NOMO-1 treated with dmso at 0.1 percent for 144 hours (cell line): ENCODE data around the gene SNX30.

Source experiments
- DNase-seq: peaks from one replicate; lab custom pipeline; 2025; ENCODE audit not compliant: unreplicated experiment; lab: John Stamatoyannopoulos, UW

The SNX30 gene

GRCh38 chr9:112878752-112879151, 128.2 kb downstream of the SNX30 start:
- no peak for DNase-seq

DNA sequence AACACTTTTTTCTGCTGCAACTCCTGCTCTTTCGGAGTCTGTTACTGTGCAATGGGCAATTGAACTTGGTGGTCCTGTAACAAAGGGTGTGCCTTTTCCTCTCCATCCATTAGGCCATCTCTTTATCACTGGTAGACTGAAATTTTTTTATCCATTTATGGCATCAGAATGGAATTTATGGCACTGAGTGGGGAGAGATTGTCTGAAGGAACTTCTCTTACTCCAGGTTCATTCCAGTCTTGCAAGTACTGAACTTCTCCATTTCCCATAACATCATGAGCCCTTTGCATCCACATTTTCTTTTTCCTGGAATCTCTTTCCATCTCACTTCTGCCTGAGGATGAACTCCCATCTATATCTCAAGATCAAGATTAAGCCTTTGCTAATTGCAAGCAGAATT, 130.1 kb downstream of the SNX30 start:
- DNase-seq, result no peak

- no peak for DNase-seq
These were observed 130.8 kb downstream of the SNX30 start for GRCh38 chr9:112881331-112881730.

DNA sequence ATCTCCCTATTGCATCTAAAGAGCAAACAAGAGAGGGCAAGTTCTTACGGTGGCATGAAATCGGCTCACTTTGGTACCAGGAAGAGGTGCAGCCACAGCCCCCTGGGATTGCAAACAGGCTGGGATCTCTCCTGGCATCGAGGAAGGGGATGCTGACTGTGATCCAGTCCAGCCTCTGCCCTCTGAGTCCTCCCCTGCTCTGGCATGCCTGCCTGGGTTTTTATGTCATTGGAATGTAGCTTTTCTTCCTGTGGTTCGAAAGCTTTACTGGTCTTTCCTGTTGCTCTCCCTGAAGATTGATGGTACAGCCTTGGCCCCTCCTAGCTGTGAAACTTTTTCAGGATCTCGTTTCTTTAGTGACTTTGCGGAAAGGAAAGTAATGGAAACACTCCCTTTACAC, 133.5 kb downstream of the SNX30 start:
- no peak for DNase-seq

DNA sequence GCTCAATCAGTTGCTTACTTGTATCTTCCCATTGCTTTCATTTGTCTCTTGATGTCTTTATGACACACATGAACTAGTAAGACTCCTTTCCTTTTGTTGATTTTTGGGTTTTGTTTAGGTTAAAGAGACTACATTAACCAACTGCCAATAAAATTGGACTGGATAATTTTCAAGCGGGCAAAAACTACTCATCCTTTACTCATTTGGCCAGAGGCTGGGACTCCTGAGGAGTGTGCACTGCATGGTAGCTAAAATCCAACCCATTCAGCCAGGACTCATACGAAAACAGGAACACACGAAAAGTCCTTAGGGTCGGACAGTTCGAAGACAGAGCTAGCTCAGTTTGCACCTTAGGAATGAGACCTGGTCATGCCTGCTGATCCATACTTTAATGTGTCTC, 134.2 kb downstream of the SNX30 start:
- no peak for DNase-seq

- DNase-seq, result no peak
These were observed 134.8 kb downstream of the SNX30 start for GRCh38 chr9:112885324-112885723.

GRCh38 chr9:112886351-112886750, 135.8 kb downstream of the SNX30 start:
- DNase-seq, result no peak

GRCh38 chr9:112887381-112887780, 136.8 kb downstream of the SNX30 start:
- peak; percentile 85 for DNase-seq

DNA sequence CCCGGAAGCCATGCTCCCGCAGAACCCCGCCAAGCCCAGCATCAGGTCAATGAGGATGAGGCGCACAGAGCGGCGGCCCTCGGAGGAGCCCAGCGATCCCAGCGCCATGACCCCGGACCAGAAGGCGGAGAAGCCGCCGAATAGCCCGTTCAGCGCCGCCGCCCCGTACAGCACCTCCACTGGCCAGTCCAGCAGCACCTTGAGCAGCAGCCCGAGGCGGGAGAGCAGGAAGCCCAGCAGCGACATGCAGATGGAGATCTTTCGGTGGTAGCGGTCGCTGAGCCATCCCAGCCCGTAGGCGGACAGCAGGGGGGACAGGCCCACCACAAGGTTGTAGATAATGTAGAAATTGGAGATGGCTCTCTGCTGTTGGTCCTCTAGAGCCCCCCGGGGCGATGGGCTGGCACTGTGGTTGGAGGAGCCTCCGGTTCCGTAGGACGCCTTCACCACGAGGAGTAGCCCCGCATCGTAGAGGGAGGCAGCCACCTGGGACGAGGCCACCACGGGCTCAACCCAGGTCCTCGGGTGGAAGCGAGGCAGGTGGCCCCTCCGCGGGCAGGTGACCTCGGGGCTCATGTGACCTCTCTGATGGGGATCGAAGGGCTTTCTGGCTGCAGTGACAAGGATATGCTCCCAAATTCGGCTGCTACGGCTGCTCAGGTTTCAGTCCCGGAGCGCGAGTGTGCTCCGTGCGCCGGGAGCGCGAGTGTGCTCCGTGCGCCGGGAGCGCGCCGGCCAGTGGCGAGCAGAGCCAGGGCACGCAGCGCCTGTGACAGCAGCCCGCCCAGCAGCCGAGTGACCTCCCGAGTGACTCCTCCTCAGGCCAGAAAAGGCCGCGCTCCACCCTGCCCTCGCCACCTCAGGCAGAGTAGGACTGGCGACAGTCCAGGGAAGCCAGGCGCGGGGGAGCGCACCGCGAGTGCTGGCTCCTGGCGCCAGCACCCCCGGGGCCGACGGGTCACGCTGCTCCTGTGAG, 139.8 kb downstream of the SNX30 start, which contains the start of gene SLC46A2:
Gene SLC46A2, minus strand, starts transcription at position 771 of the 976 bp plus-strand sequence. Its CDS starts 195 bp downstream, at position 576.
- DNase-seq, result no peak

DNA sequence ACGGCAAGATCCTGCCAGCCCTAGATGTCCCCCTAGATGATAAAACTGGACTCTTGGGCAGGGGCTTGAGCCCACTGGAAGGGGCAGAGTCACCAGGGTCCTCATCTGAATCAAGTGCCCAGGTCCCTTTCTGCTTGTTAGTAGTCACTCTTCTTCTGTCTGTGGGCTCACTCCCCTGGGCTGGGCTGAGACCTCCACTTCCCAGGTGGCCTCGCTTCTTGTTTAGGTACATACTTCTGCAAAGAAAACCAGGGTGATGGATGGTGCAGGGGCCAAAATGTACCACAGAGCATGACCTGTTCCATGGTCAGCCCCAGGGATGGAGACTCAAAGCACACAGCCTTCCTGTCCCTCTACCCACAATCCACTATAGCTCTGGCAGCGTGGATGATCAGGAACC, 141.0 kb downstream of the SNX30 start:
- DNase-seq, result no peak

DNA sequence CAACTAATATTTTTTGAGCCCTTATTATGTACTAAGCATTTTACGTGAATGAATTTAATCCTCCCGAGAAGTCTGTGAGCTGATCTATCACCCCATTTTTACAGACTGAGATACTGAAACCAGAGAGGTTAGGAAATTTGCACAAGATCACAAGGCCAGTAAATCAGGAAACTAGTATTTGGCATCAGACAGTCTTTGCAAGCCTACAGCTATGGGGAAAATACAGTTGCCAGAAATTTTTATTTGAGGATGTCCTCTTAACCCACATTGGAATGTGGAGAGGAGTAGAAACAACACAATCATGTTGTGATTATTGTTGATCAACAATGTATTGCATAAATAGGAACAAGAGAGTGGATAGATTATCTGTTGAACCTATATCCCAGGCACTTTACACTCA, 142.4 kb downstream of the SNX30 start:
- no peak for DNase-seq

GRCh38 chr9:112894041-112894440, 143.5 kb downstream of the SNX30 start:
- DNase-seq, result peak; percentile 6

GRCh38 chr9:112894699-112895098, 144.1 kb downstream of the SNX30 start:
- peak; percentile 67 for DNase-seq

GRCh38 chr9:112896131-112896530, 145.6 kb downstream of the SNX30 start:
- no peak for DNase-seq

DNA sequence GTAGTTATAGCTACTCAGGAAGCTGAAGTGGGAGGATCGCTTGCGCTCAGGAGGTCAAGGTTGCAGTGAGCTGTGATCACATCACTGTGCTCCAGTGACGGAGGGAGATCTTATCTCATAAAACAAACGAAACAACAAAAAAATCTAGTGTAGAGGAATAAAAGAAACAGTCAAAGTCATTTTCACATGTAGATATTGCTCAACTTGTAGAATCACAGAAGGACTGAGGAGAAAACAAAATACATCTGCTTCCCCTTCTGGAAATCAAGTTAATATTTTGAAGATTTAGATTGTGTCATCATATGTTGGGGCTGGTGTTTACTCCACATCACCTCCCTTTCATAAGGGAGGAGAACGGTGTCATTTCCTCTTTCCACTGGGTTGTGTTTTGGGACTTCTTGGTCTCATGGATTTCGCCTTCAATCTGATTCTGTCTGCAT, 148.3 kb downstream of the SNX30 start:
- DNase-seq, result peak; percentile 17

GRCh38 chr9:112900488-112900887, 149.9 kb downstream of the SNX30 start:
- DNase-seq, result no peak

- DNase-seq, result no peak
These were observed 150.3 kb downstream of the SNX30 start for GRCh38 chr9:112900901-112901300.

- no peak for DNase-seq
These were observed 154.5 kb downstream of the SNX30 start for GRCh38 chr9:112905084-112905483.

DNA sequence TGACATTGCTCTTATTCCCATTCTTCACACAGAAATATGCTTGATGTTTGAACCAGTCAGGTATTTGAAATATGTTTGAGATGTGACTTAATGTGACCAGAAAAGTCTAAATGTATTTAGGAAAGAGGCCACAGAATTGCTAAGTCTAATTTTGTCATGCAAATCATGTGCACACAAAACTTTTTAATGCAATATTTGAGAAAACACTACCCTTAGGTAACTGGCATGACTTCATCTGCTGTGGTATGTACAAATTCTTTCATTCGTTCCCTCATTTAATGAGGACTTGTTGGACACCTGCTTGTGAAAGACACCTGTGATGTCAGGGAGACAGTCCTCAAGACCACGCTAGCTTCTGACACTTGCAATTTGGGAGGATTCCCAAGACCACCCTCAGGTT, 161.2 kb downstream of the SNX30 start:
- no peak for DNase-seq

GRCh38 chr9:112912636-112913035, 162.1 kb downstream of the SNX30 start:
- DNase-seq, result no peak

DNA sequence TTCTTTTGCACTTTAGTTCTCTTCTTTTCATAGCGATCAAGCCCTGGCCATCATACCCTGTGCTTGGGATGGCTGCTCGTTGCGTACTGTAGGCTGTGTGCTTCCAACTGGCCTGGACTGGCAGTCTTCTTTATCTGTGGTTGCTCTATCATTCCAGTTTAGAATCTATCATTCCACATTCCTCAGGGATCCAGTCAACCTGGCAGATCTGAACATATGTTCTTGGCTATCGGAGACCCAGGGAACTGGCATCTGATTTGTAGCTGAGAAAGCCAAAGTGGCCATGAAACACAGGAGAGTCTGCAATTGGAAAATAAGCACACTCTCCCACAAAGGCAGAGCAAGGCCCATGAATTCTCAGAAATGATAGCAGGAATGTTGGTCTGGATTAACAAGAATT, 162.8 kb downstream of the SNX30 start:
- no peak for DNase-seq

DNA sequence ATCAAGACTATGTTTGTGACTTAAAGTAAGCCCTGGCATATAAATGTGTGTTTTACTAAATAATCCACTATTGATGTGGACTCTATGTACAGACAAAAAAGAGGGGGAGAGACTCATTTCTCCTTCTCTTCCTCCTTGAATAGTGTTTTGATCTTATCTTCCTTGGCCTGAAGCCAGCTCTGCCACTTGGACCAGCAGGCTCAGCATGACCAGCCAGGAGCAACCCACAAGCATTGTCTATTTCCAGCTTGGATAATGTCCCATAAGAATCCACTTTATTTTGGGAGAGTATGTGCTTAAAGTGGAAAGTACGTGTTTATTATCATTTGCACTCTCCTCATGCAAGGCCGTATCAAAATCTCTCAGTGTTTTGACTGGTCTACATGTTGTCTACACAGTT, 164.0 kb downstream of the SNX30 start:
- no peak for DNase-seq
